ENCODE measurements around the gene PSME2.
"Not testable (repeated sequence)": the region's sequence is repeated elsewhere in the genome, so short reads cannot be mapped to it uniquely, and the experiment has no call there.

Gene PSME2

GRCh38 chr14:24110523-24110922 lies 35.9 kb downstream of the PSME2 start:
- no peak for TF ChIP-seq ZFX (IDR thresholded peaks at IDR 0.05)
- no peak for TF ChIP-seq CTCF (conservative IDR thresholded peaks at IDR 0.05)
- no peak overlapping the region for H3K27ac ChIP-seq

- H3K27ac ChIP-seq, result no peak overlapping the region
- TF ChIP-seq ZFX (IDR thresholded peaks at IDR 0.05), result no peak
- TF ChIP-seq CTCF (conservative IDR thresholded peaks at IDR 0.05), result no peak
These were observed 36.4 kb downstream of the PSME2 start for GRCh38 chr14:24110060-24110459.

- no peak overlapping the region for H3K27ac ChIP-seq
- no peak for TF ChIP-seq CTCF (conservative IDR thresholded peaks at IDR 0.05)
- no peak for TF ChIP-seq ZFX (IDR thresholded peaks at IDR 0.05)
These were observed 38.0 kb downstream of the PSME2 start for GRCh38 chr14:24108336-24108874.

- TF ChIP-seq ZFX (IDR thresholded peaks at IDR 0.05) (no peak), CTCF (conservative IDR thresholded peaks at IDR 0.05) (no peak)
- H3K27ac ChIP-seq, result no peak overlapping the region
These were observed 39.6 kb downstream of the PSME2 start for GRCh38 chr14:24106672-24107271.

- H3K27ac ChIP-seq, result not testable (repeated sequence)
These were observed 40.7 kb downstream of the PSME2 start for GRCh38 chr14:24105609-24106239.

- H3K27ac ChIP-seq, result no peak overlapping the region
- TF ChIP-seq ZFX (IDR thresholded peaks at IDR 0.05), result no peak
- no peak for TF ChIP-seq CTCF (conservative IDR thresholded peaks at IDR 0.05)
These were observed 43.0 kb downstream of the PSME2 start for GRCh38 chr14:24103451-24103850.

- TF ChIP-seq ZFX (IDR thresholded peaks at IDR 0.05), result no peak
- TF ChIP-seq CTCF (conservative IDR thresholded peaks at IDR 0.05), result no peak
- H3K27ac ChIP-seq, result no peak overlapping the region
These were observed 43.9 kb downstream of the PSME2 start for GRCh38 chr14:24102357-24103048.
